Caco-2 (cell line): ENCODE measurements around the gene SMOC2. TPM values are rescaled to one million over a fixed set of nuclear protein-coding genes. Genes with fewer than 3 reads are reported as not detected.

Experiments
- BruUV-seq: library from RNA; stranded (reverse); fragments of 400-500 nt; replicated peaks from 2 replicates; lab custom pipeline; 2021; lab: Mats Ljungman, UMichigan
- CTCF ChIA-PET: fragments of 300-600 bp; sonication (Branson Sonifier 250); formaldehyde crosslinking; loops from one replicate; lab custom pipeline; 2022; ENCODE audit warnings: antibody characterized with exemption; lab: Charles Lee
- POLR2A ChIA-PET: fragments of 300-600 bp; sonication (Branson Sonifier 250); formaldehyde crosslinking; loops from one replicate; lab custom pipeline; 2022; ENCODE audit warnings: antibody characterized with exemption; lab: Charles Lee
- DNase-seq, 2 experiments: peaks; one replicate each; pipeline versions ENCODE4 v3.0.0 to v3.0.0-alpha.2; 2020 to 2022
- H3K27me3 ChIP-seq: replicated peaks from 2 replicates; pipeline ENCODE4 v1.6.0; 2011; ENCODE audit warnings: low read length; ENCODE audit not compliant: control insufficient read depth, insufficient read depth
- H3K36me3 ChIP-seq: 2 replicates; pipeline ENCODE4 v1.5.1; 2011; ENCODE audit warnings: low read length; ENCODE audit not compliant: control insufficient read depth, insufficient read depth
- H3K4me1 ChIP-seq: fragments of 250-450 bp; sonication (Bioruptor Pico); 2 replicates; pipeline ENCODE4 v1.5.1; 2020; ENCODE audit warnings: mild to moderate bottlenecking
- H3K4me3 ChIP-seq: 2 replicates; pipeline ENCODE4 v1.5.1; 2011; ENCODE audit warnings: low read depth, mild to moderate bottlenecking, control low read depth, low read length
- H3K9me3 ChIP-seq: fragments of 250-450 bp; sonication (Bioruptor Pico); 2 replicates; pipeline ENCODE4 v1.5.1; 2020; ENCODE audit warnings: mild to moderate bottlenecking, moderate library complexity
- H3K27ac Mint-ChIP-seq: one replicate; pipeline ENCODE4 v1.8.0; 2022; ENCODE audit warnings: mixed read lengths; ENCODE audit not compliant: unreplicated experiment
- H3K27me3 Mint-ChIP-seq: one replicate; pipeline ENCODE4 v1.8.0; 2022; ENCODE audit warnings: mixed read lengths; ENCODE audit not compliant: insufficient read depth, unreplicated experiment
- H3K36me3 Mint-ChIP-seq: one replicate; pipeline ENCODE4 v1.8.0; 2022; ENCODE audit warnings: mild to moderate bottlenecking, mixed read lengths; ENCODE audit not compliant: insufficient read depth, unreplicated experiment
- H3K4me1 Mint-ChIP-seq: one replicate; pipeline ENCODE4 v1.8.0; 2022; ENCODE audit warnings: low read depth, mixed read lengths; ENCODE audit not compliant: unreplicated experiment
- H3K4me3 Mint-ChIP-seq: one replicate; pipeline ENCODE4 v1.8.0; 2022; ENCODE audit warnings: mild to moderate bottlenecking, moderate library complexity, mixed read lengths; ENCODE audit not compliant: unreplicated experiment
- H3K9me3 Mint-ChIP-seq: one replicate; pipeline ENCODE4 v1.8.0; 2022; ENCODE audit warnings: mixed read lengths; ENCODE audit not compliant: unreplicated experiment
- intact Hi-C: fragments of 100-400 bp; cut with micrococcal nuclease; formaldehyde crosslinking; loops from one replicate; pipeline ENCODE4 v1.10.0; 2022; ENCODE audit not compliant: unreplicated experiment
- total RNA-seq: library from RNA; stranded (reverse); gene quantifications from 2 replicates; pipeline ENCODE4 v1.2.3, GENCODE V29; 2022
- TF ChIP-seq, protein P1 (sequence below), 2 experiments: fragments of 200-600 bp in 1 of 2; IDR thresholded peaks; 1 replicate in 1 of 2; 2 replicates in 1 of 2; pipeline versions ENCODE4 v1.5.1 to v1.8.0; 2011 to 2022; ENCODE audit warnings: antibody characterized with exemption in 1 of 2, control low read depth in 1 of 2, inconsistent platforms in 1 of 2, low read depth in 1 of 2, low read length in 1 of 2, mild to moderate bottlenecking in 1 of 2, moderate library complexity in 1 of 2; ENCODE audit not compliant: insufficient read depth in 1 of 2, severe bottlenecking in 1 of 2, unreplicated experiment in 1 of 2

SMOC2 gene
- total RNA-seq, 1 experiment from 2014 or later, result 2.8 TPM

DNA sequence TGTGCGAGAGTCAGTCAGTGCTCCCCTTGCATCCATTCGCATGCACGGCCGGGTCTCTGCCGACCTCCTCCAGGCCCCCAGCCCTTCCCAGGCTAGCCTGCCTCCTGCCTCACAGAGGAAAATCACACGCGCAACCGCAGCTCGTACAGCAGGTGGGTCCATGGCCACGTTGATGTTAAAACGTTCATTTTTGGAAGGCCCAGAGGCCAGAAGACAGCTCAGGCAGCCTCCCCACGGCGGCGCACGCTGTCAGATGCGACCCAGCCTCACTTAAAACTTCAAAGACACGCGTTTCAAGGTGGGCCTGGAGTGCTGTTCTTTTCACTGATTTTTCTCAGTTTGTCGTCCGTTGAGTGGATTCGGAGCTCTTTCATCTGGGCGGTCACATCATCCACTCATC is 276.5 kb downstream of the SMOC2 start:
- no peak overlapping the region for H3K27ac Mint-ChIP-seq
- POLR2A ChIA-PET, result no interaction called here
- CTCF ChIA-PET, result no interaction called here
- no peaks in the 10 kb centered on the region for H3K36me3 ChIP-seq
- no peaks in the 10 kb centered on the region for H3K36me3 Mint-ChIP-seq
- TF ChIP-seq, protein P1, sequence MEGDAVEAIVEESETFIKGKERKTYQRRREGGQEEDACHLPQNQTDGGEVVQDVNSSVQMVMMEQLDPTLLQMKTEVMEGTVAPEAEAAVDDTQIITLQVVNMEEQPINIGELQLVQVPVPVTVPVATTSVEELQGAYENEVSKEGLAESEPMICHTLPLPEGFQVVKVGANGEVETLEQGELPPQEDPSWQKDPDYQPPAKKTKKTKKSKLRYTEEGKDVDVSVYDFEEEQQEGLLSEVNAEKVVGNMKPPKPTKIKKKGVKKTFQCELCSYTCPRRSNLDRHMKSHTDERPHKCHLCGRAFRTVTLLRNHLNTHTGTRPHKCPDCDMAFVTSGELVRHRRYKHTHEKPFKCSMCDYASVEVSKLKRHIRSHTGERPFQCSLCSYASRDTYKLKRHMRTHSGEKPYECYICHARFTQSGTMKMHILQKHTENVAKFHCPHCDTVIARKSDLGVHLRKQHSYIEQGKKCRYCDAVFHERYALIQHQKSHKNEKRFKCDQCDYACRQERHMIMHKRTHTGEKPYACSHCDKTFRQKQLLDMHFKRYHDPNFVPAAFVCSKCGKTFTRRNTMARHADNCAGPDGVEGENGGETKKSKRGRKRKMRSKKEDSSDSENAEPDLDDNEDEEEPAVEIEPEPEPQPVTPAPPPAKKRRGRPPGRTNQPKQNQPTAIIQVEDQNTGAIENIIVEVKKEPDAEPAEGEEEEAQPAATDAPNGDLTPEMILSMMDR (IDR thresholded peaks at IDR 0.05; ENCODE audit: insufficient read depth in 1 of 2, low read depth in 1 of 2, low read length in 1 of 2, severe bottlenecking in 1 of 2, unreplicated experiment in 1 of 2), result no peak
- intact Hi-C loops, result no loop called here
- H3K9me3 Mint-ChIP-seq, result no peaks in the 10 kb centered on the region
- no TSS peak for BruUV-seq
- no peaks in the 10 kb centered on the region for H3K9me3 ChIP-seq
- no peak overlapping the region for H3K4me3 Mint-ChIP-seq
- H3K4me1 Mint-ChIP-seq, result no peaks in the 10 kb centered on the region
- no peak for DNase-seq
- no peaks in the 10 kb centered on the region for H3K4me1 ChIP-seq
- H3K4me3 ChIP-seq, result no peak overlapping the region
- no peaks in the 10 kb centered on the region for H3K27me3 Mint-ChIP-seq
- no peaks in the 10 kb centered on the region for H3K27me3 ChIP-seq

Other genes starting within 250 kb of the SMOC2 start
- gene DACT2, start 121.4 kb upstream of the SMOC2 start, total RNA-seq, result 18.6 and 21.1 TPM in 2 replicates